Vagina (tissue), 2 donors: Measurements from ENCODE around the gene MTO1. TPM values are rescaled to one million over a fixed set of nuclear protein-coding genes. Genes with fewer than 3 reads are reported as not detected.

Source experiments
- DNase-seq, 2 donors: peaks; one replicate each; pipeline ENCODE4 v3.0.0-alpha.2; 2017; ENCODE audit errors: extremely low spot score in 2 of 2
- H3K27ac ChIP-seq: fragments of 200-600 bp; sonication (generic); one replicate; pipeline ENCODE4 v1.5.1; 2019
- H3K27me3 ChIP-seq: fragments of 200-600 bp; sonication (generic); one replicate; pipeline ENCODE4 v1.5.1; 2019
- H3K36me3 ChIP-seq, 2 donors: fragments of 200-600 bp; sonication (generic); one replicate each; pipeline ENCODE4 v1.5.1; 2017 to 2019
- H3K4me1 ChIP-seq: fragments of 200-600 bp; sonication (generic); one replicate; pipeline ENCODE4 v1.5.1; 2019
- H3K4me3 ChIP-seq, 2 donors: fragments of 200-600 bp; sonication (generic); 1 replicate in 1 of 2; 2 replicates in 1 of 2; pipeline ENCODE4 v1.5.1; 2016 to 2019
- H3K9me3 ChIP-seq: fragments of 200-600 bp; sonication (generic); one replicate; pipeline ENCODE4 v1.5.1; 2019
- CTCF ChIP-seq, 3 experiments: fragments of 450-650 bp in 2 of 3; fragments of 200-600 bp in 1 of 3; sonication (generic) in 1 of 3; IDR thresholded peaks; one replicate each; pipeline ENCODE4 v1.5.1; 2017 to 2019; ENCODE audit warnings: antibody characterized with exemption in 3 of 3, mild to moderate bottlenecking in 2 of 3, moderate library complexity in 2 of 3
- POLR2A ChIP-seq, 2 donors: fragments of 450-650 bp; IDR thresholded peaks; one replicate each; pipeline ENCODE4 v1.6.1; 2017; ENCODE audit warnings: antibody characterized with exemption in 2 of 2, mild to moderate bottlenecking in 2 of 2, moderate library complexity in 2 of 2
- POLR2AphosphoS5 ChIP-seq, 2 donors: sonication (generic); formaldehyde crosslinking; IDR thresholded peaks; one replicate each; pipeline ENCODE4 v1.9.0; 2017; ENCODE audit warnings: antibody characterized with exemption in 2 of 2, mild to moderate bottlenecking in 2 of 2, low read depth in 1 of 2; ENCODE audit not compliant: insufficient read depth in 1 of 2
- intact Hi-C: fragments of 100-400 bp; cut with DNase I; formaldehyde crosslinking; loops from one replicate; pipeline ENCODE4 v1.15.1; 2023
- total RNA-seq: library from RNA; depleted of rRNA; stranded (reverse); fragments of >200 nt; gene quantifications from one replicate; pipeline ENCODE4 v1.2.3, GENCODE V29; 2016

The MTO1 gene
- total RNA-seq, 1 donor from 2014 or later, result 26.0 TPM

DNA sequence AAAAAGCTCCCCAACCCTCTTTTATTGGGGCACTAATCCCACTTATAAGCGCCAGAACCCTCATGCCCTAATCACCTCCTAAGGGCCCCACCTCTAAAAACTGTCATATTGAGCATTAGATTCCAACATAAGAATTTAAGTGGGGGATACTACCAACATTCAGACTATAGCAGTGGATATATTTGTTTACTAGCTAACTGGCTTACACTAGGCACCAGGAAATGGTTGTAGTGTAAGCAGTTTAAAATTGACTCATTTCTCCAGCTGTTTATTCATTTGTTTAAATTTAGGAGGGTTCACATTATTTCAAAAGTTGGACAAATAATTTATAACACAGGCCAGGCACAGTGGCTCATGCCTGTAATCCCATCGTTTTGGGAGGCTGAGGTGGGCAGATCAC is 22.9 kb downstream of the MTO1 start:
- intact Hi-C loops, result no loop called here
- H3K27ac ChIP-seq, result no peak overlapping the region
- no peaks in the 10 kb centered on the region for H3K27me3 ChIP-seq
- H3K36me3 ChIP-seq, result peaks cover 0 to 76% of the 10 kb centered on the region in 2 donors
- TF ChIP-seq POLR2A (IDR thresholded peaks at IDR 0.05) (no peak), CTCF (IDR thresholded peaks at IDR 0.05) (no peak), POLR2AphosphoS5 (IDR thresholded peaks at IDR 0.05; ENCODE audit: insufficient read depth in 1 of 2, low read depth in 1 of 2) (no peak)
- no peak overlapping the region for H3K4me3 ChIP-seq
- no peaks in the 10 kb centered on the region for H3K9me3 ChIP-seq
- DNase-seq, result no peak
- no peaks in the 10 kb centered on the region for H3K4me1 ChIP-seq

DNA sequence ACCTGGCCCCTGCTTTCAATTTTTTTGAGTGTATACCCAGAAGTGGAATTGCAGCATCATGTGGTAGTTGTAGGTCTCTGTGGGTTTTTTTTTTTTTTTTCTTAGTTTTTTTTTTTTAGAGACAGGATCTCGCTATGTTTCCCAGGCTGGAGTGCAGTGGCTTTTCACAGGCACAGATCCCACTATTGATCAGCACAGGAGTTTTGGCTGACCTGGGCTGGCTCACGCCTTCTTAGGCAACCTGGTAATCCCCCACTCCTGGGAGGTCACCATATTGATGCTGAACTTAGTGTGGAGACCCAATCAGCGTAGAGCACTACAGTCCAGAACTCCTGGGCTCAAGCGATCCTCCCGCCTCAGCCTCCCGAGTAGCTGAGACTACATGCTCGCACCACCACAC is 25.9 kb downstream of the MTO1 start:
- H3K36me3 ChIP-seq, result peaks cover 0 to 63% of the 10 kb centered on the region in 2 donors

DNA sequence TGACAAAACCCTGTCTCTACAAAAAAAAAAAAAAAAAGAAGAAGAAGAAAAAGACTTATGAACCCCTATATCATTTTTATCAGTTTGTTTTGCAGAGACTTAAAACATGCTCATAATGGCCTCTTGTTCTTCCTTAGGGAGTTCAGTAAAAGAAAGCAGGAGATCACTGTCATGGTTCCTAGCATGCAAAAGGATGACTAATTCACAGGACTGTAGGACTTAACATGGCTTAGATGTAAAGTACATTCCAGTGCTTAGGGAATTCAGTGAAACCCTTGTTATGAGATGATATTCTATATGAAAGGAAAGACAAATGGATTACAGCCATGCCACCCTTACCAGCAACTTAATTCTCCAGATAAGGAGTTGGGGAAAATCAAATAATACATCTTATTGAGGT is 29.8 kb downstream of the MTO1 start:
- H3K36me3 ChIP-seq, result peaks cover 0 to 47% of the 10 kb centered on the region in 2 donors
- no peak overlapping the region for H3K27ac ChIP-seq
- H3K4me1 ChIP-seq, result no peaks in the 10 kb centered on the region
- TF ChIP-seq POLR2A (IDR thresholded peaks at IDR 0.05) (no peak), POLR2AphosphoS5 (IDR thresholded peaks at IDR 0.05; ENCODE audit: insufficient read depth in 1 of 2, low read depth in 1 of 2) (no peak), CTCF (IDR thresholded peaks at IDR 0.05) (no peak)
- H3K9me3 ChIP-seq, result no peaks in the 10 kb centered on the region
- intact Hi-C loops, result no loop called here
- no peaks in the 10 kb centered on the region for H3K27me3 ChIP-seq
- DNase-seq, result no peak
- H3K4me3 ChIP-seq, result no peak overlapping the region

More for the DNA sequence above, 25.9 kb downstream of the MTO1 start:
- no peak for DNase-seq
- H3K9me3 ChIP-seq, result no peaks in the 10 kb centered on the region
- H3K27me3 ChIP-seq, result no peaks in the 10 kb centered on the region
- no peaks in the 10 kb centered on the region for H3K4me1 ChIP-seq
- TF ChIP-seq POLR2A (IDR thresholded peaks at IDR 0.05), result no peak
- no peak for TF ChIP-seq CTCF (IDR thresholded peaks at IDR 0.05)
- no peak for TF ChIP-seq POLR2AphosphoS5 (IDR thresholded peaks at IDR 0.05; ENCODE audit: insufficient read depth in 1 of 2, low read depth in 1 of 2)
- no peak overlapping the region for H3K27ac ChIP-seq
- intact Hi-C loops, result no loop called here
- H3K4me3 ChIP-seq, result no peak overlapping the region

DNA sequence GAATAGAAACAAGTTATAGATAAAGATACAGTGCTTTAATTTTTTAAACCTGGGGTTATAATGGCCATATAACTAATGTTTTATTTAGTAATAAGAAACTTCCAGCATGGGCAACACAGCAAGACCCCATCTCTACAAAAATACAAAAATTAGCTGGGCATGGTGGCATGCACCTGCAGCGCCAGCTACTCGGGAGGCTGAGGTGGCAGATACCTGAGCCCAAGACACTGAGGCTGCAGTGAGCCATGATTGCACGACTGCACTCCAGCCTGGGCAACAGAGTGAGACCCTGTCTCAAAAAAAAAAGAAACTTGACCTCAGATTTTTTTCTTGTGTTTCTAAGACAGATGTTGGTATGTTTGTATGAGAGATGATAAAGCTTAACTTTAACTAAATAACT is 36.4 kb downstream of the MTO1 start:
- TF ChIP-seq POLR2A (IDR thresholded peaks at IDR 0.05) (no peak), CTCF (IDR thresholded peaks at IDR 0.05) (no peak), POLR2AphosphoS5 (IDR thresholded peaks at IDR 0.05; ENCODE audit: insufficient read depth in 1 of 2, low read depth in 1 of 2) (no peak)
- Histone ChIP-seq H3K36me3 (peaks cover 0 to 75% of the 10 kb centered on the region in 2 donors), H3K9me3 (no peaks in the 10 kb centered on the region), H3K4me1 (no peaks in the 10 kb centered on the region), H3K27me3 (no peaks in the 10 kb centered on the region), H3K27ac (no peak overlapping the region), H3K4me3 (no peak overlapping the region)
- DNase-seq, result no peak
- intact Hi-C loops, result no loop called here

GRCh38 chr6:73503027-73503772 is 41.7 kb downstream of the MTO1 start:
- Histone ChIP-seq H3K9me3 (no peaks in the 10 kb centered on the region), H3K4me1 (no peaks in the 10 kb centered on the region), H3K36me3 (peaks cover 0 to 56% of the 10 kb centered on the region in 2 donors), H3K27me3 (no peaks in the 10 kb centered on the region), H3K4me3 (no peak overlapping the region), H3K27ac (no peak overlapping the region)
- TF ChIP-seq POLR2A (IDR thresholded peaks at IDR 0.05), result no peak
- no peak for TF ChIP-seq POLR2AphosphoS5 (IDR thresholded peaks at IDR 0.05; ENCODE audit: insufficient read depth in 1 of 2, low read depth in 1 of 2)
- no peak for TF ChIP-seq CTCF (IDR thresholded peaks at IDR 0.05)
- intact Hi-C loops, result no loop called here
- no peak for DNase-seq
